ENCODE results near the gene NDUFA7. TPM values are rescaled to one million over a fixed set of nuclear protein-coding genes. Genes with fewer than 3 reads are reported as not detected.

The NDUFA7 gene
- total RNA-seq, 1 experiment from 2014 or later, result 50.2 TPM

DNA sequence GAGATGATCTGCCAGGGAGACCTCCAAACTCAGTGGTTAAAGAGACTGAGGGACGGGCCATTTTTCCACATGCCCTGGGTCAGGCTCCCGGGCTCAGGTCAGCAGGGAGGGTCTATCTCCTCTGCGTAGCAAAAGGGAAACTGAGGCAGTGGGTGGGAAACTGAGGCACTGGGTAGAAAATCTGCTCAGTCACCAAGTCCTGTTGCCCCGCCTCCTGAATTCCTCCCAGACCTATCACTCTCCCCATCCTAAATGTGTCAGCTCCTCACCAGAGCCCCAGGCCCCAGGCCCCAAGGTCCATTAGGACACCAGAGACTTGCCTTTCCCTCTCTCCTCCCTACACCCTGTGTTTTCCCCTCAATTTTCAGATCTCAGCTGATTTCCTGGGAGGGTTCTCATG lies 15.4 kb downstream of the NDUFA7 start:
- no peaks in the 10 kb centered on the region for H3K4me1 ChIP-seq
- POLR2A ChIA-PET, result no interaction called here
- peaks cover 13% of the 10 kb centered on the region for H3K4me1 Mint-ChIP-seq (ENCODE audit: low read depth, unreplicated experiment)
- CTCF ChIA-PET, result no interaction called here
- H3K27me3 Mint-ChIP-seq (ENCODE audit: insufficient read depth, unreplicated experiment), result no peaks in the 10 kb centered on the region
- no peak overlapping the region for H3K4me3 ChIP-seq (ENCODE audit: low read depth, low read length)
- H3K27ac Mint-ChIP-seq (ENCODE audit: unreplicated experiment), result no peak overlapping the region
- intact Hi-C loops (cut with micrococcal nuclease; ENCODE audit: unreplicated experiment), result no loop called here
- H3K36me3 ChIP-seq (ENCODE audit: control insufficient read depth, insufficient read depth, low read length), result no peaks in the 10 kb centered on the region; the same call in 1 of the 2 replicates
- H3K9me3 ChIP-seq, result no peaks in the 10 kb centered on the region
- no peak for TF ChIP-seq CTCF (IDR thresholded peaks at IDR 0.05; ENCODE audit: insufficient read depth in 1 of 2, low read depth in 1 of 2, low read length in 1 of 2, severe bottlenecking in 1 of 2, unreplicated experiment in 1 of 2)
- H3K36me3 Mint-ChIP-seq (ENCODE audit: insufficient read depth, unreplicated experiment), result peaks cover 31% of the 10 kb centered on the region
- no TSS peak for BruUV-seq (replicated peaks)
- H3K4me3 Mint-ChIP-seq (ENCODE audit: unreplicated experiment), result no peak overlapping the region
- no peaks in the 10 kb centered on the region for H3K27me3 ChIP-seq (replicated peaks; ENCODE audit: control insufficient read depth, insufficient read depth, low read length)
- H3K9me3 Mint-ChIP-seq (ENCODE audit: unreplicated experiment), result no peaks in the 10 kb centered on the region
- DNase-seq, result peak in 1 of 2 experiments; percentile 24

GRCh38 chr19:8304841-8305621 lies 16.1 kb downstream of the NDUFA7 start:
- no peaks in the 10 kb centered on the region for H3K9me3 ChIP-seq
- no peak overlapping the region for H3K27ac Mint-ChIP-seq (ENCODE audit: unreplicated experiment)
- no peak overlapping the region for H3K4me3 ChIP-seq (ENCODE audit: low read depth, low read length)
- H3K4me1 ChIP-seq, result no peaks in the 10 kb centered on the region
- H3K4me3 Mint-ChIP-seq (ENCODE audit: unreplicated experiment), result no peak overlapping the region
- CTCF ChIA-PET, result no interaction called here
- no TSS peak for BruUV-seq (replicated peaks)
- DNase-seq, result peak; percentile 24 to 38
- POLR2A ChIA-PET, result no interaction called here
- no peak for TF ChIP-seq CTCF (IDR thresholded peaks at IDR 0.05; ENCODE audit: insufficient read depth in 1 of 2, low read depth in 1 of 2, low read length in 1 of 2, severe bottlenecking in 1 of 2, unreplicated experiment in 1 of 2)
- H3K36me3 Mint-ChIP-seq (ENCODE audit: insufficient read depth, unreplicated experiment), result peaks cover 24% of the 10 kb centered on the region
- no peaks in the 10 kb centered on the region for H3K27me3 ChIP-seq (replicated peaks; ENCODE audit: control insufficient read depth, insufficient read depth, low read length)
- peaks cover 13% of the 10 kb centered on the region for H3K4me1 Mint-ChIP-seq (ENCODE audit: low read depth, unreplicated experiment)
- H3K36me3 ChIP-seq (ENCODE audit: control insufficient read depth, insufficient read depth, low read length), result no peaks in the 10 kb centered on the region
- H3K27me3 Mint-ChIP-seq (ENCODE audit: insufficient read depth, unreplicated experiment), result no peaks in the 10 kb centered on the region
- intact Hi-C loops (cut with micrococcal nuclease; ENCODE audit: unreplicated experiment), result no loop called here
- H3K9me3 Mint-ChIP-seq (ENCODE audit: unreplicated experiment), result no peaks in the 10 kb centered on the region

GRCh38 chr19:8302734-8303133 lies 18.4 kb downstream of the NDUFA7 start:
- POLR2A ChIA-PET, result no interaction called here
- Mint-ChIP-seq H3K36me3 (ENCODE audit: insufficient read depth, unreplicated experiment) (peaks cover 8% of the 10 kb centered on the region), H3K9me3 (ENCODE audit: unreplicated experiment) (no peaks in the 10 kb centered on the region), H3K4me3 (ENCODE audit: unreplicated experiment) (no peak overlapping the region), H3K4me1 (ENCODE audit: low read depth, unreplicated experiment) (peaks cover 13% of the 10 kb centered on the region), H3K27ac (ENCODE audit: unreplicated experiment) (no peak overlapping the region), H3K27me3 (ENCODE audit: insufficient read depth, unreplicated experiment) (no peaks in the 10 kb centered on the region)
- DNase-seq, result peak in 1 of 2 experiments; percentile 18
- no TSS peak for BruUV-seq (replicated peaks)
- intact Hi-C loops (cut with micrococcal nuclease; ENCODE audit: unreplicated experiment), result no loop called here
- TF ChIP-seq CTCF (IDR thresholded peaks at IDR 0.05; ENCODE audit: insufficient read depth in 1 of 2, low read depth in 1 of 2, low read length in 1 of 2, severe bottlenecking in 1 of 2, unreplicated experiment in 1 of 2), result no peak
- CTCF ChIA-PET, result no interaction called here
- Histone ChIP-seq H3K4me3 (ENCODE audit: low read depth, low read length) (no peak overlapping the region), H3K36me3 (ENCODE audit: control insufficient read depth, insufficient read depth, low read length) (no peaks in the 10 kb centered on the region), H3K4me1 (no peaks in the 10 kb centered on the region), H3K27me3 (replicated peaks; ENCODE audit: control insufficient read depth, insufficient read depth, low read length) (no peaks in the 10 kb centered on the region), H3K9me3 (no peaks in the 10 kb centered on the region)

Data from Caco-2 (cell line).